SU-DHL-6 (cell line): ENCODE results near the gene HARS1.

Experiments
- H2AFZ ChIP-seq: fragments of 200-600 bp; sonication (generic); 2 replicates; pipeline ENCODE4 v1.6.1; 2014; ENCODE audit warnings: low read depth, mild to moderate bottlenecking, moderate library complexity, mixed read lengths, antibody characterized with exemption, low read length; ENCODE audit not compliant: severe bottlenecking
- H3F3A ChIP-seq: fragments of 200-600 bp; shearing (Covaris generic); 2 replicates; pipeline ENCODE4 v1.6.0; 2016; ENCODE audit warnings: antibody characterized with exemption, mild to moderate bottlenecking; ENCODE audit not compliant: insufficient read depth
- H3K27ac ChIP-seq: fragments of 200-600 bp; sonication (generic); 2 replicates; pipeline ENCODE4 v1.5.1; 2016; ENCODE audit warnings: low read depth, mild to moderate bottlenecking, low read length, moderate library complexity, mixed read lengths
- H3K27me3 ChIP-seq: fragments of 200-600 bp; sonication (generic), shearing (Covaris generic); 2 replicates; pipeline ENCODE4 v1.6.0; 2014; ENCODE audit warnings: mild to moderate bottlenecking, low read length
- H3K36me3 ChIP-seq: fragments of 200-600 bp; sonication (generic); 2 replicates; pipeline ENCODE4 v1.6.1; 2014; ENCODE audit warnings: mild to moderate bottlenecking, low read length, mixed read lengths
- H3K4me2 ChIP-seq: fragments of 300-600, 200-600 bp; shearing (Covaris generic), sonication (generic); 2 replicates; pipeline ENCODE4 v1.6.0; 2014; ENCODE audit warnings: low read length, low read depth, mild to moderate bottlenecking; ENCODE audit not compliant: poor library complexity, severe bottlenecking
- H3K4me3 ChIP-seq: fragments of 200-600 bp; sonication (generic); 2 replicates; pipeline ENCODE4 v1.5.1; 2014; ENCODE audit warnings: antibody characterized with exemption, low read length, mild to moderate bottlenecking, mixed read lengths; ENCODE audit not compliant: insufficient read depth, poor library complexity, severe bottlenecking
- H3K79me2 ChIP-seq: fragments of 200-600 bp; sonication (generic); 2 replicates; pipeline ENCODE4 v1.6.1; 2014; ENCODE audit warnings: mild to moderate bottlenecking, low read length, moderate library complexity; ENCODE audit not compliant: insufficient read depth
- H3K9ac ChIP-seq: fragments of 200-600 bp; sonication (generic); 2 replicates; pipeline ENCODE4 v1.7.0; 2014; ENCODE audit warnings: mild to moderate bottlenecking, low read length
- H3K9me2 ChIP-seq: fragments of 200-600 bp; sonication (generic); replicated peaks from 2 replicates; pipeline ENCODE4 v1.6.1; 2014; ENCODE audit warnings: low read length; ENCODE audit not compliant: insufficient read depth
- H3K9me3 ChIP-seq: fragments of 200-600 bp; sonication (generic); 2 replicates; pipeline ENCODE4 v1.6.1; 2014; ENCODE audit warnings: low read length, mixed read lengths; ENCODE audit not compliant: insufficient read depth
- H4K20me1 ChIP-seq: fragments of 200-600 bp; sonication (generic); 2 replicates; pipeline ENCODE4 v1.6.1; 2014; ENCODE audit warnings: low read depth, mild to moderate bottlenecking, antibody characterized with exemption, low read length, moderate library complexity, mixed read lengths
- CTCF ChIP-seq: fragments of 200-600 bp; sonication (generic); IDR thresholded peaks from one replicate; pipeline ENCODE4 v1.5.1; 2017; ENCODE audit warnings: antibody characterized with exemption, mild to moderate bottlenecking, low read length, moderate library complexity; ENCODE audit not compliant: insufficient read depth, poor library complexity, severe bottlenecking
- EZH2phosphoT487 ChIP-seq: fragments of 200-600 bp; sonication (generic), shearing (Covaris generic); conservative IDR thresholded peaks from 2 replicates; pipeline ENCODE4 v1.6.1; 2018; ENCODE audit warnings: mild to moderate bottlenecking, antibody characterized with exemption, low read length, moderate library complexity, mixed read lengths

HARS1 gene

GRCh38 chr5:140632366-140633020, 58.7 kb downstream of the HARS1 start:
- Histone ChIP-seq H2AFZ (peak overlapping the region; percentile 40), H3K9me3 (peaks cover 14% of the 10 kb centered on the region; the same call in 1 of the 2 replicates), H3K9ac (no peak overlapping the region), H3K27ac (no peak overlapping the region), H3K4me3 (no peak overlapping the region), H3K79me2 (no peaks in the 10 kb centered on the region), H3K36me3 (no peaks in the 10 kb centered on the region), H4K20me1 (no peaks in the 10 kb centered on the region), H3F3A (0 out of 2 replicates have a peak, but pooled peaks cover 5% of the 10 kb centered on the region), H3K9me2 (no peaks in the 10 kb centered on the region), H3K27me3 (no peaks in the 10 kb centered on the region), H3K4me2 (peak overlapping the region; percentile 38)
- TF ChIP-seq CTCF, result no peak
- no peak for TF ChIP-seq EZH2phosphoT487

- Histone ChIP-seq H3K9ac (no peak overlapping the region), H3F3A (0 out of 2 replicates have a peak, but pooled peaks cover 5% of the 10 kb centered on the region)
Observed at GRCh38 chr5:140631831-140632365, 59.3 kb downstream of the HARS1 start.

GRCh38 chr5:140631036-140631417, 60.1 kb downstream of the HARS1 start:
- Histone ChIP-seq H3K27ac (no peak overlapping the region), H3F3A (0 out of 2 replicates have a peak, but pooled peaks cover 5% of the 10 kb centered on the region)

More at GRCh38 chr5:140631831-140632365, 59.3 kb downstream of the HARS1 start:
- Histone ChIP-seq H3K79me2 (no peaks in the 10 kb centered on the region), H3K36me3 (no peaks in the 10 kb centered on the region), H3K27ac (no peak overlapping the region), H3K9me3 (peaks cover 15% of the 10 kb centered on the region; the same call in 1 of the 2 replicates), H3K9me2 (no peaks in the 10 kb centered on the region), H2AFZ (no peak overlapping the region), H3K4me2 (no peak overlapping the region), H3K4me3 (no peak overlapping the region), H4K20me1 (no peaks in the 10 kb centered on the region), H3K27me3 (no peaks in the 10 kb centered on the region)
- TF ChIP-seq CTCF (no peak), EZH2phosphoT487 (no peak)

More at GRCh38 chr5:140631036-140631417, 60.1 kb downstream of the HARS1 start:
- Histone ChIP-seq H3K4me2 (no peak overlapping the region), H3K4me3 (no peak overlapping the region), H3K27me3 (no peaks in the 10 kb centered on the region), H3K79me2 (no peaks in the 10 kb centered on the region), H3K9ac (no peak overlapping the region), H3K9me2 (no peaks in the 10 kb centered on the region), H3K9me3 (peaks cover 15% of the 10 kb centered on the region; the same call in 1 of the 2 replicates), H2AFZ (no peak overlapping the region), H4K20me1 (no peaks in the 10 kb centered on the region), H3K36me3 (no peaks in the 10 kb centered on the region)
- no peak for TF ChIP-seq CTCF
- no peak for TF ChIP-seq EZH2phosphoT487
